ENCODE data around the gene KRTAP5-7. TPM values are rescaled to one million over a fixed set of nuclear protein-coding genes. Genes with fewer than 3 reads are reported as not detected.

KRTAP5-7 gene
- total RNA-seq, 1 donor from 2014 or later, result 0.25 TPM

GRCh38 chr11:71518506-71519471 lies 8.3 kb upstream of the KRTAP5-7 start:
- Mint-ChIP-seq H3K36me3 (peaks cover 5% of the 10 kb centered on the region), H3K27ac (no peak overlapping the region), H3K4me1 (no peaks in the 10 kb centered on the region), H3K27me3 (ENCODE audit: low read depth) (no peaks in the 10 kb centered on the region), H3K9me3 (peaks cover 4% of the 10 kb centered on the region), H3K4me3 (no peak overlapping the region)
- TF ChIP-seq, protein P1, sequence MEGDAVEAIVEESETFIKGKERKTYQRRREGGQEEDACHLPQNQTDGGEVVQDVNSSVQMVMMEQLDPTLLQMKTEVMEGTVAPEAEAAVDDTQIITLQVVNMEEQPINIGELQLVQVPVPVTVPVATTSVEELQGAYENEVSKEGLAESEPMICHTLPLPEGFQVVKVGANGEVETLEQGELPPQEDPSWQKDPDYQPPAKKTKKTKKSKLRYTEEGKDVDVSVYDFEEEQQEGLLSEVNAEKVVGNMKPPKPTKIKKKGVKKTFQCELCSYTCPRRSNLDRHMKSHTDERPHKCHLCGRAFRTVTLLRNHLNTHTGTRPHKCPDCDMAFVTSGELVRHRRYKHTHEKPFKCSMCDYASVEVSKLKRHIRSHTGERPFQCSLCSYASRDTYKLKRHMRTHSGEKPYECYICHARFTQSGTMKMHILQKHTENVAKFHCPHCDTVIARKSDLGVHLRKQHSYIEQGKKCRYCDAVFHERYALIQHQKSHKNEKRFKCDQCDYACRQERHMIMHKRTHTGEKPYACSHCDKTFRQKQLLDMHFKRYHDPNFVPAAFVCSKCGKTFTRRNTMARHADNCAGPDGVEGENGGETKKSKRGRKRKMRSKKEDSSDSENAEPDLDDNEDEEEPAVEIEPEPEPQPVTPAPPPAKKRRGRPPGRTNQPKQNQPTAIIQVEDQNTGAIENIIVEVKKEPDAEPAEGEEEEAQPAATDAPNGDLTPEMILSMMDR (IDR thresholded peaks at IDR 0.05; ENCODE audit: unreplicated experiment), result no peak
- no peak for DNase-seq (ENCODE audit: low spot score in 2 of 2, unreplicated experiment in 2 of 2)

DNA sequence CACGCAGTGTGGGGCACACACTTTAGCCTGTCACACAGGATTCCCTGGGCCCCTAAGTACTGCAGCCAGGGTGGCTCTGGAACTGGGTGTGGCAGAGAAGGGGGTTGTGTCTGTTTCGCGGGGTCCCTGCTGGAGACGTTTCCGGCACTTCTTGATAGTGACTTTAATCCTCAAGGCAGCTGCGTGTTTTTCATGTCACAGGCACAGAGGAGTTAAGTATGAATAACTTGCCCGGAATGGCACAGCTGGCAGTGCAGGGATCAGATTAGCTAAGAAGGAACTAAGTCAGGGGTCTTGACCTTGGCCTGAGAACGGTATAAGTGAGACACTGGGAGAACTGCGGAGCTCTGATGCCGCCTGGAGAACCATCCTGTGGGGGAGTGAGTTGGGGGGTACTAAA lies 7.5 kb upstream of the KRTAP5-7 start:
- peaks cover 5% of the 10 kb centered on the region for H3K36me3 Mint-ChIP-seq
- H3K27ac Mint-ChIP-seq, result no peak overlapping the region
- TF ChIP-seq, protein P1 (IDR thresholded peaks at IDR 0.05; ENCODE audit: unreplicated experiment), result no peak
- no peaks in the 10 kb centered on the region for H3K4me1 Mint-ChIP-seq
- no peak overlapping the region for H3K4me3 Mint-ChIP-seq
- no peaks in the 10 kb centered on the region for H3K27me3 Mint-ChIP-seq (ENCODE audit: low read depth)
- no peak for DNase-seq (ENCODE audit: low spot score in 2 of 2, unreplicated experiment in 2 of 2)
- H3K9me3 Mint-ChIP-seq, result peaks cover 3% of the 10 kb centered on the region

- no peak overlapping the region for H3K27ac Mint-ChIP-seq
- H3K9me3 Mint-ChIP-seq, result peaks cover 3% of the 10 kb centered on the region
- no peak for DNase-seq (ENCODE audit: low spot score in 2 of 2, unreplicated experiment in 2 of 2)
- H3K27me3 Mint-ChIP-seq (ENCODE audit: low read depth), result peaks cover 3% of the 10 kb centered on the region
- TF ChIP-seq, protein P1 (IDR thresholded peaks at IDR 0.05; ENCODE audit: unreplicated experiment), result no peak
- no peak overlapping the region for H3K4me3 Mint-ChIP-seq
- no peaks in the 10 kb centered on the region for H3K4me1 Mint-ChIP-seq
- peaks cover 5% of the 10 kb centered on the region for H3K36me3 Mint-ChIP-seq
These were observed 1.7 kb upstream of the KRTAP5-7 start for GRCh38 chr11:71525188-71525937.

- H3K4me3 Mint-ChIP-seq, result no peak overlapping the region
- no peaks in the 10 kb centered on the region for H3K4me1 Mint-ChIP-seq
- peaks cover 3% of the 10 kb centered on the region for H3K27me3 Mint-ChIP-seq (ENCODE audit: low read depth)
- TF ChIP-seq, protein P1 (IDR thresholded peaks at IDR 0.05; ENCODE audit: unreplicated experiment), result no peak
- no peak for DNase-seq (ENCODE audit: low spot score in 2 of 2, unreplicated experiment in 2 of 2)
- no peak overlapping the region for H3K27ac Mint-ChIP-seq
- peaks cover 3% of the 10 kb centered on the region for H3K9me3 Mint-ChIP-seq
- H3K36me3 Mint-ChIP-seq, result peaks cover 5% of the 10 kb centered on the region
These were observed 1.1 kb upstream of the KRTAP5-7 start for GRCh38 chr11:71525938-71526495.

GRCh38 chr11:71527576-71528210 lies 626 bp downstream of the KRTAP5-7 start:
- DNase-seq (ENCODE audit: low spot score in 2 of 2, unreplicated experiment in 2 of 2), result no peak
- no peak overlapping the region for H3K27ac Mint-ChIP-seq
- H3K4me3 Mint-ChIP-seq, result no peak overlapping the region
- no peaks in the 10 kb centered on the region for H3K36me3 Mint-ChIP-seq
- peaks cover 3% of the 10 kb centered on the region for H3K9me3 Mint-ChIP-seq
- peaks cover 3% of the 10 kb centered on the region for H3K27me3 Mint-ChIP-seq (ENCODE audit: low read depth)
- no peaks in the 10 kb centered on the region for H3K4me1 Mint-ChIP-seq
- TF ChIP-seq, protein P1 (IDR thresholded peaks at IDR 0.05; ENCODE audit: unreplicated experiment), result no peak

Data from mesothelial cell of epicardium (in vitro differentiated cells).